ENCODE results near the gene BTLA.
"Not testable (repeated sequence)": the region's sequence is repeated elsewhere in the genome, so short reads cannot be mapped to it uniquely, and the experiment has no call there.

Gene BTLA

DNA sequence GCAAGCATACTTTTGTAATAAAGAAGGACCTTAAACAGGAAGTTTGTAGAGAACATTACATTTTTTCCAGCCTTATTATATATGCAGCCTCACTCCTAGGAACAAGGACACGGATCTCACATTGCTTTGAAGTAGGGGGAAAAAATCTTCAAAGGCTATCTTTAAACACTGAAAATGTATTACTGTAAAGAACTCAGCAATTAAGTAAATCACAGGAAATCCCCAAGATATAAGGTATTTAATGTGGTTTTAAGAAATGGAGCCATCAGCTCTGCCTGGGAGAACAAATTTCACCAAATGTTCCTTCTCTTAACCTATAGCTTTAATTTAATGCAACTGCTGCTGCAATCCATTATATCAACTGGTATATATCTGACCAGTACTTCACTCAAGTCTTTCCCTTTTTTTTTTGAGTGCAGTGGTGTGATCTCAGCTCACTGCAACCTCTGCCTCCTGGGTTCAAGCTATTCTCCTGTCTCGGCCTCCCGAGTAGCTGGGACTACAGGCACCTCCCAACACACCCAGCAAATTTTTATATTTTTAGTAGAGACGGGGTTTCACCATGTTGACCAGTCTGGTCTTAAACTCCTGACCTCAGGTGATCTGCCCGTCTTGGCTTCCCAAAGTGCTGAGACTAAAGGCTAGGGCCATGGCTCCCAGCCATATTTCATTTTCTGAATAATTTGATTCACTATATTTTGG lies 2.8 kb downstream of the BTLA start:
- H4K20me1 ChIP-seq (ENCODE audit: insufficient read depth): no peaks in the 10 kb centered on the region
- H3K4me3 ChIP-seq (IDR thresholded peaks at IDR 0.05; ENCODE audit: insufficient read depth, low read depth, low read length): no peak overlapping the region
- no peaks in the 10 kb centered on the region for H3K27me3 ChIP-seq (ENCODE audit: insufficient read depth, low read depth)
- H3K4me2 ChIP-seq: peak overlapping the region; percentile 33; the same call in 1 of the 2 replicates
- no peak overlapping the region; the same call in 1 of the 2 replicates for H2AFZ ChIP-seq (ENCODE audit: low read depth)
- no peaks in the 10 kb centered on the region for H3K79me2 ChIP-seq (ENCODE audit: insufficient read depth, low read depth)
- no peak overlapping the region for H3K9ac ChIP-seq
- peaks cover 10% of the 10 kb centered on the region for H3K4me1 ChIP-seq (ENCODE audit: low read depth, poor library complexity, severe bottlenecking)
- H3K27ac ChIP-seq: no peak overlapping the region
- no peak for TF ChIP-seq CTCF (conservative IDR thresholded peaks at IDR 0.05; ENCODE audit: low read depth, low read length)
- no peaks in the 10 kb centered on the region for H3K36me3 ChIP-seq (ENCODE audit: insufficient read depth)

- H3K27me3 ChIP-seq (ENCODE audit: insufficient read depth, low read depth); H3K4me2 ChIP-seq; H3K36me3 ChIP-seq (ENCODE audit: insufficient read depth); H2AFZ ChIP-seq (ENCODE audit: low read depth); H4K20me1 ChIP-seq (ENCODE audit: insufficient read depth); H3K4me3 ChIP-seq (IDR thresholded peaks at IDR 0.05; ENCODE audit: insufficient read depth, low read depth, low read length); H3K9ac ChIP-seq; H3K27ac ChIP-seq; H3K79me2 ChIP-seq (ENCODE audit: insufficient read depth, low read depth): not testable (repeated sequence)
- H3K4me1 ChIP-seq (ENCODE audit: low read depth, poor library complexity, severe bottlenecking): peaks cover 10% of the 10 kb centered on the region
These were observed 4.9 kb downstream of the BTLA start for GRCh38 chr3:112494448-112494767.

DNA sequence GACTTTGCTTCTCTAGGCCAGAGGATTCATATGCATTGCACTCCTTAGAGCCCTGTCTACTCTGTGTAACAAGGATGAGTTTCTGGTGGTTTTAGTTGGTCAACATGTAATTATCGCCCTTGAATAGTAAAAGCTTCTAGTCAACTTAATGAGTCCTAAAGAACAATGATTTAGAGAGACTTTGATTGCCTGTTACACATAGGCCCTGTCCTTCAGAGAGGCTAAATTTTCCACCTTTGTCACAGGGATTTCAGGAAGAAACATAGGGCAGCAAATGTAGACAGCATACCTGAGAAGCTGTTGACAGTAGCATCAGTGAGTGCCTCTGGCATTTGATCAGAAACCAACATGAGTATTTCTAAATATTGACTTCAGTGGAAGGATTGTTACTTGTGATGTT lies 7.1 kb downstream of the BTLA start:
- Histone ChIP-seq H3K79me2 (ENCODE audit: insufficient read depth, low read depth) (no peaks in the 10 kb centered on the region), H3K4me1 (ENCODE audit: low read depth, poor library complexity, severe bottlenecking) (peaks cover 10% of the 10 kb centered on the region), H3K27me3 (ENCODE audit: insufficient read depth, low read depth) (no peaks in the 10 kb centered on the region), H2AFZ (ENCODE audit: low read depth) (no peak overlapping the region), H3K27ac (no peak overlapping the region), H4K20me1 (ENCODE audit: insufficient read depth) (no peaks in the 10 kb centered on the region), H3K9ac (no peak overlapping the region), H3K36me3 (ENCODE audit: insufficient read depth) (no peaks in the 10 kb centered on the region), H3K4me2 (no peak overlapping the region), H3K4me3 (IDR thresholded peaks at IDR 0.05; ENCODE audit: insufficient read depth, low read depth, low read length) (no peak overlapping the region)
- TF ChIP-seq CTCF (conservative IDR thresholded peaks at IDR 0.05; ENCODE audit: low read depth, low read length): no peak

DNA sequence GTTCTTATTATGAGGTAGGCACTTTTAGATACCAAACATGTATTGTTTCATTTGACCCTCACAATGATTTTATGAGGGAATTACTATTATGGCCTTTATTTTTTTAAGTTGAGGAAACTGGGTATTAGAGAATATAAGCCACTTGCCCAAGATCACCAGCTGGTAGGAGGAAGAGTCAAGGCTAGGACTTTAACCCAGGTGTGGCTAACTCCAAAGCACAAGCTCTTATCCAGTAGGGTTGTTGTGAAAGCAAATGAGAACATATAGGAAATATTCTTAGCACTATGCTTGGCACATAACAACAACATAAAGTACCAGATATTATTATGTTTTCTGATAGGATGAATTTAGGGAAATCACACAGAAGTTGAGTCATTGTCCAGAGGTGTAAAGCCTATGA lies 7.9 kb downstream of the BTLA start:
- no peaks in the 10 kb centered on the region for H3K27me3 ChIP-seq (ENCODE audit: insufficient read depth, low read depth)
- no peak for TF ChIP-seq CTCF (conservative IDR thresholded peaks at IDR 0.05; ENCODE audit: low read depth, low read length)
- no peak overlapping the region for H3K27ac ChIP-seq
- H3K36me3 ChIP-seq (ENCODE audit: insufficient read depth): no peaks in the 10 kb centered on the region
- no peaks in the 10 kb centered on the region for H4K20me1 ChIP-seq (ENCODE audit: insufficient read depth)
- no peak overlapping the region for H2AFZ ChIP-seq (ENCODE audit: low read depth)
- H3K79me2 ChIP-seq (ENCODE audit: insufficient read depth, low read depth): no peaks in the 10 kb centered on the region
- no peak overlapping the region for H3K9ac ChIP-seq
- no peak overlapping the region for H3K4me3 ChIP-seq (IDR thresholded peaks at IDR 0.05; ENCODE audit: insufficient read depth, low read depth, low read length)
- H3K4me1 ChIP-seq (ENCODE audit: low read depth, poor library complexity, severe bottlenecking): peaks cover 6% of the 10 kb centered on the region
- no peak overlapping the region for H3K4me2 ChIP-seq

- no peaks in the 10 kb centered on the region for H3K79me2 ChIP-seq (ENCODE audit: insufficient read depth, low read depth)
- no peak overlapping the region for H3K27ac ChIP-seq
- no peak overlapping the region for H3K4me2 ChIP-seq
- no peak overlapping the region for H3K4me3 ChIP-seq (IDR thresholded peaks at IDR 0.05; ENCODE audit: insufficient read depth, low read depth, low read length)
- H3K4me1 ChIP-seq (ENCODE audit: low read depth, poor library complexity, severe bottlenecking): no peaks in the 10 kb centered on the region
- no peak overlapping the region for H3K9ac ChIP-seq
- TF ChIP-seq CTCF (conservative IDR thresholded peaks at IDR 0.05; ENCODE audit: low read depth, low read length): no peak
- no peaks in the 10 kb centered on the region for H4K20me1 ChIP-seq (ENCODE audit: insufficient read depth)
- no peaks in the 10 kb centered on the region for H3K36me3 ChIP-seq (ENCODE audit: insufficient read depth)
- H2AFZ ChIP-seq (ENCODE audit: low read depth): no peak overlapping the region
- no peaks in the 10 kb centered on the region for H3K27me3 ChIP-seq (ENCODE audit: insufficient read depth, low read depth)
These were observed 9.4 kb downstream of the BTLA start for GRCh38 chr3:112489674-112490479.
